OCI-LY1 (cell line): ENCODE results near the gene NKAIN4.

Source experiments
- H2AFZ ChIP-seq: fragments of 200-600 bp; sonication (generic), shearing (Covaris generic); 2 replicates; pipeline ENCODE4 v1.6.0; 2014; ENCODE audit warnings: antibody characterized with exemption, mild to moderate bottlenecking, low read length
- H3F3A ChIP-seq: fragments of 200-600 bp; sonication (generic), shearing (Covaris generic); 2 replicates; pipeline ENCODE4 v1.6.0; 2014; ENCODE audit warnings: mild to moderate bottlenecking, antibody characterized with exemption, low read length, moderate library complexity; ENCODE audit not compliant: insufficient read depth
- H3K27ac ChIP-seq: fragments of 200-600 bp; sonication (generic); 2 replicates; pipeline ENCODE4 v1.5.1; 2014; ENCODE audit warnings: low read length, mixed run types, mild to moderate bottlenecking, low read depth; ENCODE audit not compliant: poor library complexity, severe bottlenecking
- H3K27me3 ChIP-seq: fragments of 200-600 bp; sonication (generic); 2 replicates; pipeline ENCODE4 v1.6.0; 2014; ENCODE audit warnings: antibody characterized with exemption, mild to moderate bottlenecking, low read length, moderate library complexity; ENCODE audit not compliant: insufficient read depth
- H3K36me3 ChIP-seq: fragments of 200-600 bp; sonication (generic); 2 replicates; pipeline ENCODE4 v1.6.1; 2014; ENCODE audit warnings: mild to moderate bottlenecking, antibody characterized with exemption, low read length, moderate library complexity, mixed read lengths; ENCODE audit not compliant: insufficient read depth
- H3K4me1 ChIP-seq: fragments of 200-600 bp; sonication (generic); 2 replicates; pipeline ENCODE4 v1.5.1; 2014; ENCODE audit warnings: mild to moderate bottlenecking, low read length, moderate library complexity; ENCODE audit not compliant: insufficient read depth, severe bottlenecking
- H3K4me2 ChIP-seq: fragments of 200-600 bp; sonication (generic), shearing (Covaris generic); 2 replicates; pipeline ENCODE4 v1.6.1; 2014; ENCODE audit warnings: low read length
- H3K4me3 ChIP-seq: fragments of 200-600 bp; sonication (generic); 2 replicates; pipeline ENCODE4 v1.5.1; 2014; ENCODE audit warnings: low read length, low read depth, mild to moderate bottlenecking, mixed read lengths; ENCODE audit not compliant: poor library complexity, severe bottlenecking
- H3K79me2 ChIP-seq: fragments of 200-600 bp; shearing (Covaris generic); 2 replicates; pipeline ENCODE4 v1.6.1; 2016; ENCODE audit warnings: mixed run types, low read length, mixed read lengths; ENCODE audit not compliant: insufficient read depth
- H3K9ac ChIP-seq: fragments of 200-600 bp; sonication (generic), shearing (Covaris generic); 2 replicates; pipeline ENCODE4 v1.6.1; 2014; ENCODE audit warnings: mild to moderate bottlenecking, low read length, mixed read lengths
- H3K9me2 ChIP-seq: fragments of 200-600 bp; sonication (generic), shearing (Covaris generic); 2 replicates; pipeline ENCODE4 v1.6.1; 2014; ENCODE audit warnings: low read depth, mild to moderate bottlenecking, low read length, mixed read lengths
- H3K9me3 ChIP-seq: fragments of 200-600 bp; shearing (Covaris generic); 2 replicates; pipeline ENCODE4 v1.6.1; 2014; ENCODE audit warnings: low read length, mixed read lengths
- H4K20me1 ChIP-seq: fragments of 200-600 bp; sonication (generic), shearing (Covaris generic); 2 replicates; pipeline ENCODE4 v1.6.0; 2016; ENCODE audit warnings: mild to moderate bottlenecking, low read length; ENCODE audit not compliant: insufficient read depth
- CTCF ChIP-seq: fragments of 200-600 bp; sonication (generic), shearing (Covaris generic); IDR thresholded peaks from 2 replicates; pipeline ENCODE4 v1.5.1; 2017; ENCODE audit warnings: mild to moderate bottlenecking, antibody characterized with exemption, low read length, moderate library complexity, mixed read lengths
- EZH2 ChIP-seq: fragments of 200-600 bp; sonication (generic), shearing (Covaris generic); IDR thresholded peaks from 2 replicates; pipeline ENCODE4 v1.8.0; 2017; ENCODE audit warnings: borderline replicate concordance, mixed run types, mild to moderate bottlenecking, antibody characterized with exemption, low read length, moderate library complexity, mixed read lengths

NKAIN4 gene

DNA sequence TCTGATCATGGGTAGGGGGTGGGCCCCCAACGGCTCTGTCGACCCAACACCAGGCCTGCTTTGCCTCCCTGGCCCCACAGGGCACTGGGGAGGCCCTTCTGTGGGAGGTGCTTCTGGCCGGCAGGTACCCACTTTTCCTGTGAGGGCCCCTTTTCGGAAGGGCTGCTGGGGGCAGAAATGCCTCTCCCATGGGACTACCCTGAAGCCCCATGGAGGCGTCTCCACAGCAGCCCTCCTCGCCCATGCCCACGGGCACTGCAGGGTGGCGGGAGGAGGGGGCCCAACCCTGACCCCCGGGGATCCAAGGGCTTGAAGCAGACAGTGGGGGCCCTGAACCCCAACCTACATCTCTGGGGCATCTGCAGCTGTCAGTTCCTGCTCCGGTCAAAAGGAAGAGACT, 16.2 kb downstream of the NKAIN4 start:
- no peaks in the 10 kb centered on the region for H3K36me3 ChIP-seq
- TF ChIP-seq CTCF (no peak), EZH2 (no peak)
- no peak overlapping the region for H3K4me2 ChIP-seq
- H3K9me2 ChIP-seq = no peaks in the 10 kb centered on the region
- H3K27ac ChIP-seq = no peak overlapping the region
- H2AFZ ChIP-seq = no peak overlapping the region
- no peaks in the 10 kb centered on the region for H3K9me3 ChIP-seq
- H3K27me3 ChIP-seq = no peaks in the 10 kb centered on the region
- no peaks in the 10 kb centered on the region for H4K20me1 ChIP-seq
- H3F3A ChIP-seq = no peaks in the 10 kb centered on the region
- H3K79me2 ChIP-seq = no peaks in the 10 kb centered on the region
- H3K4me3 ChIP-seq = no peak overlapping the region
- H3K9ac ChIP-seq = no peak overlapping the region
- no peaks in the 10 kb centered on the region for H3K4me1 ChIP-seq

DNA sequence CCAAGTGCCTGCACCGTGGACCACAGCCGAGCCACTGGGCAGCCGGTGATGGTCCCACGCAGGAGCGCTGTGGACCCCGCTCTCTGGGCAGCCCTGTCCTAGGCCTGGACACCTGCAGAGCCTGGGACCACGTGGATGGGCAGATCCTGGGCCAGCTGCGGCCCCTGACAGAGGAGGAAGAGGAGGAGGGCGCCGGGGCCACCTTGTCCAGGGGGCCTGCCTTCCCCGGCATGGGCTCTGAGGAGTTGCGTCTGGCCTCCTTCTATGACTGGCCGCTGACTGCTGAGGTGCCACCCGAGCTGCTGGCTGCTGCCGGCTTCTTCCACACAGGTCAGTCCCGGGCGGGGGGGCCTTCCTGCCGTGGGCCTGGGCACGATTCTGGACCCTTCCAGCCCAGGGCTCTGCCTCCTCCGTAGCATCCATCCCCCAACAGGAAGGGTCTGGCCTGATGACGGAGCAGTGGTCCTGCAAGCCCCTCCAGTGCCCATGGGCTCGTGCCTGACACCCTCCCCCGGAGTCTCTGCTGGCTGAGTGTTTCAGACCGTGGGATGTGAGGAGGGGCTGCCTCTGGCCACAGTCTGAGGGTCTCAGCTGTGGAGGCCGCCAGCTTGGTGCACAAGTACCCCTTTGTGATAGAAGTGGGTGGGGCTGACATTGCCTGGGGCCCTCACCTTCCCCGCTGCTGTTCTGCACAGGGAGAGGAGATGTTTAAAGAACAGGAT, 18.0 kb downstream of the NKAIN4 start:
- no peak overlapping the region for H3K4me2 ChIP-seq
- H2AFZ ChIP-seq = no peak overlapping the region

DNA sequence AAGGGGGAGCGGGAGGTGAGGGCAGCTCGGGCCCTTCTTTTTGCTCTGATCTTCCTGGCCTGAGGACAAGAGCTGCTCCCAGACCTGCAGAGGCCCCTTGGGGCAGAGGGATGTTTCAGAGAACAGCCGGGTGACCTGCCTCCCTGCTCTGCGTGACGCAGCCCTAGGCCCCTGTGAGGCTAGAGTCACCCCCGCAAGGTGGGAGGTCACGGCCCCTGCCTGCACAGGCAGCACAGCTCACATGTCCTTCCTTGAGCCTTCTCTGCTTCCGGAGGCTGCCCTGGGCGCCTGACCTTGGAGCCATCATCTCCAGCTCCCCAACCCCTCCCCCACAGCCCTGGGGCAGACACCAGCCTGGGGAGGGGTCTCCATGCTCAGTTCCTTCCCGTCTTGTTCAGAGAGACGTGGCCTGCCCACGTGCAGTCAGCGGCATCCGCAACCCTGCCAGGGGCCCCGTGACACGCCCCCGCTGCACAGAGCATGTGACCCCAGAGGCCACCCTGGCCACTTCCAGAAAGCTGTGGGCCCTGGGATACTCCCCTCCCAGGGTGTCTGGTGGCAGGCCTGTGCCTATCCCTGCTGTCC, 18.8 kb downstream of the NKAIN4 start, which contains the start of gene BIRC7:
Gene BIRC7 (plus strand): TSS at position 507 of the 585 bp plus-strand sequence. CDS start 192 bp downstream, outside the sequence.
- no peaks in the 10 kb centered on the region for H3K79me2 ChIP-seq
- H3K27me3 ChIP-seq = no peaks in the 10 kb centered on the region
- no peaks in the 10 kb centered on the region for H3K9me2 ChIP-seq
- H3K27ac ChIP-seq = no peak within 1 kb of the TSS
- no peak within 1 kb of the TSS for H3K9ac ChIP-seq
- no peak within 1 kb of the TSS for H3K4me2 ChIP-seq
- TF ChIP-seq CTCF = no peak
- TF ChIP-seq EZH2 = no peak
- no peaks in the 10 kb centered on the region for H3F3A ChIP-seq
- H3K36me3 ChIP-seq = no peaks in the 10 kb centered on the region
- H3K9me3 ChIP-seq = no peaks in the 10 kb centered on the region
- H2AFZ ChIP-seq = no peak within 1 kb of the TSS
- no peaks in the 10 kb centered on the region for H3K4me1 ChIP-seq
- H3K4me3 ChIP-seq = no peak within 1 kb of the TSS
- no peaks in the 10 kb centered on the region for H4K20me1 ChIP-seq

More for the DNA sequence above, 18.0 kb downstream of the NKAIN4 start:
- Histone ChIP-seq H3K79me2 (no peaks in the 10 kb centered on the region), H3K4me1 (no peaks in the 10 kb centered on the region), H3K36me3 (no peaks in the 10 kb centered on the region), H3K4me3 (no peak overlapping the region), H3K27me3 (no peaks in the 10 kb centered on the region), H3K27ac (no peak overlapping the region), H4K20me1 (no peaks in the 10 kb centered on the region), H3F3A (no peaks in the 10 kb centered on the region), H3K9ac (no peak overlapping the region), H3K9me2 (no peaks in the 10 kb centered on the region), H3K9me3 (no peaks in the 10 kb centered on the region)
- TF ChIP-seq EZH2 (no peak), CTCF (no peak)
